Heart right ventricle (tissue), 16 donors: ENCODE data around the gene FREM1. TPM values are rescaled to one million over a fixed set of nuclear protein-coding genes. Genes with fewer than 3 reads are reported as not detected.

Experiments used
- ATAC-seq, 8 donors: fragments of 200-7000 bp; cut with Tn5 transposase; one replicate each; pipeline ENCODE4 v1.9.1; 2020; ENCODE audit warnings: mild to moderate bottlenecking in 8 of 8, moderate library complexity in 8 of 8, moderate number of reproducible peaks in 1 of 8
- DNase-seq, 2 donors: peaks; one replicate each; pipeline ENCODE4 v3.0.0-alpha.2; 2020
- H3K27ac ChIP-seq, 10 donors: fragments of 200-600 bp; sonication (generic) in 2 of 10; one replicate each; pipeline versions ENCODE4 v1.5.0 to v1.8.0; 2020 to 2022; ENCODE audit warnings: mild to moderate bottlenecking in 3 of 10
- H3K27me3 ChIP-seq, 7 donors: fragments of 200-600 bp; one replicate each; pipeline ENCODE4 v1.8.0; 2021 to 2022; ENCODE audit warnings: mild to moderate bottlenecking in 2 of 7
- H3K36me3 ChIP-seq, 9 donors: fragments of 200-600 bp; sonication (generic) in 1 of 9; one replicate each; pipeline versions ENCODE4 v1.5.0 to v1.8.0; 2020 to 2022; ENCODE audit warnings: mild to moderate bottlenecking in 2 of 9
- H3K4me1 ChIP-seq, 9 donors: fragments of 200-600 bp; sonication (generic) in 1 of 9; one replicate each; pipeline versions ENCODE4 v1.5.0 to v1.8.0; 2020 to 2022; ENCODE audit warnings: mild to moderate bottlenecking in 4 of 9
- H3K4me3 ChIP-seq, 10 donors: fragments of 200-600 bp; sonication (generic) in 2 of 10; one replicate each; pipeline versions ENCODE4 v1.5.0 to v1.8.0; 2020 to 2022; ENCODE audit warnings: mild to moderate bottlenecking in 7 of 10, moderate library complexity in 2 of 10
- H3K9me3 ChIP-seq, 11 donors: fragments of 200-600 bp in 10 of 11; sonication (generic) in 2 of 11; one replicate each; pipeline versions ENCODE4 v1.5.0 to v1.8.0; 2013 to 2022; ENCODE audit warnings: mild to moderate bottlenecking in 2 of 11, control low read depth in 1 of 11, moderate library complexity in 1 of 11
- CTCF ChIP-seq, 9 donors: fragments of 200-600 bp; sonication (generic) in 2 of 9; IDR thresholded peaks; one replicate each; pipeline versions ENCODE4 v1.5.0 to v1.8.0; 2021 to 2022; ENCODE audit warnings: antibody characterized with exemption in 9 of 9, mild to moderate bottlenecking in 5 of 9, moderate library complexity in 1 of 9
- WGBS, 2 donors: extraction: QIAGEN DNeasy Blood & Tissue Kit; methylation state at CpG; one replicate each; pipeline ENCODE4 v1.1.7; 2013; ENCODE audit warnings: inconsistent platforms in 1 of 2; 5-methylcytosine and 5-hydroxymethylcytosine counted together
- intact Hi-C, 10 donors: fragments of 100-400 bp; cut with DNase I; formaldehyde crosslinking; loops; one replicate each; pipeline versions ENCODE4 v1.11.1 to v1.14.2; 2022
- polyA plus RNA-seq, 2 donors: library from polyadenylated mRNA; stranded (reverse); fragments of 200-250 nt; gene quantifications; one replicate each; pipeline ENCODE4 v1.2.3, GENCODE V29; 2013
- total RNA-seq, 10 donors: library from RNA; stranded (reverse); fragmentation: NEBNext Ultra II Directional in 3 of 10; extraction: Animal tissue kit (Norgen Biotek cat#: 25700) in 3 of 10; gene quantifications; one replicate each; pipeline versions ENCODE4 v1.2.1 to v1.2.4, GENCODE V29; 2021 to 2023
- donor health status: Arrhythmogenic right ventricular cardiomyopathy.
- donor health status: ischemic (EF 13 %, LVEDD 7.1; RV severe dilation, severe dysfunction).
- donor health status: healthy with polysubstance abuse.
- donor health status: DM: no; HTN: yes; CAD: no.
- donor health status: DM: no; HTN: no; CAD: no.
- donor health status: ischemic (EF 25% LVEDD 6.9; RV normal size, moderate dysfunction).
- donor health status: ischemic (EF 25% LVEDD 5.7; RV mildly dilated, moderate dysfunction).
- donor health status: healthy.
- donor health status: DM: yes; HTN: yes; CAD: no.
- donor health status: Ischemic cardiomyopathy.
- donor health status: ischemic (EF 35%, LVEDD 5.7; RV mildly dilated, moderate dysfunction).
- donor health status: nonischemic (EF 11% LVEDD 7.7; RV severe dilation, severe dysfunction).
- donor health status: DM: yes; HTN: yes; CAD: no.
- donor health status: PGD.
- donor health status: ischemic (EF 29% LVEDD 5.4; RV normal size, mild dysfunction).
- donor health status: nonischemic (EF 23%, LVEDD 6.1; RV moderate dilation, normal function).

The FREM1 gene
- total and polyA plus RNA-seq, 12 donors = 0.59 to 5.9 (median 3.1) TPM

DNA sequence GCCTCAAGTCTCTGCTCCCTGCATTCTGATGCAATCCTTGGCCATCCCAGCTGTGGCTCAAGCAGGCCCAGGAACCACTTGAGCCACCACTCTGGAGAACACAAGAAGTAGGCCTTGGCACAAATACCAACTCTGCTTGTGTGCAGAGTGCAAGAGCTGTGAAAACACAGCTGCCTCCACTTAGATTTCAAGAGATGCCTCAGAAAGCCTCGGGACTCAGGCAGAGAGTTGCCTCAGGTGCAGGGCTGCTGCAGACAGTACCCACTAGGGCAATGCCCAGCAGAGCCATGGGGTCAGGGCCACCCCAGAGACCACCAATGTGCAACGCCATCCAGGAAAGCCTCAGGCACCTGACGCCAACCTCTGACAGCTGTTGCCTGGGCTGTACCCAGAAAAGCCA lies 82.4 kb downstream of the FREM1 start:
- Histone ChIP-seq H3K4me3 (no peak overlapping the region), H3K9me3 (peaks cover 0 to 2% (median 0%) of the 10 kb centered on the region in 11 donors), H3K4me1 (no peaks in the 10 kb centered on the region), H3K27me3 (no peaks in the 10 kb centered on the region), H3K36me3 (peaks cover 0 to 15% (median 0%) of the 10 kb centered on the region in 9 donors), H3K27ac (no peak overlapping the region)
- DNase-seq (no peak), ATAC-seq (peak in 1 of 8 donors; percentile 25)
- 90 to 93% methylated on average over 3 of the region's 3 CpGs for WGBS, 2 donors
- TF ChIP-seq CTCF (IDR thresholded peaks at IDR 0.05) = no peak
- intact Hi-C loops = no loop called here

GRCh38 chr9:14824481-14824880 lies 85.7 kb downstream of the FREM1 start:
- Histone ChIP-seq H3K4me3 (no peak overlapping the region), H3K4me1 (no peaks in the 10 kb centered on the region), H3K27ac (no peak overlapping the region), H3K36me3 (peaks cover 0 to 28% (median 0%) of the 10 kb centered on the region in 9 donors), H3K27me3 (no peaks in the 10 kb centered on the region), H3K9me3 (no peaks in the 10 kb centered on the region)
- DNase-seq = no peak
- intact Hi-C loops = no loop called here
- no peak for ATAC-seq
- TF ChIP-seq CTCF (IDR thresholded peaks at IDR 0.05) = no peak
- 78 to 94% methylated on average over 1 of the region's 1 CpG for WGBS, 2 donors

GRCh38 chr9:14823800-14824199 lies 86.4 kb downstream of the FREM1 start:
- no peak for ATAC-seq
- no peak for TF ChIP-seq CTCF (IDR thresholded peaks at IDR 0.05)
- H3K4me3 ChIP-seq = no peak overlapping the region
- intact Hi-C loops = no loop called here
- no peaks in the 10 kb centered on the region for H3K9me3 ChIP-seq
- 68 to 91% methylated on average over 2 of the region's 2 CpGs for WGBS, 2 donors
- no peak overlapping the region for H3K27ac ChIP-seq
- no peaks in the 10 kb centered on the region for H3K4me1 ChIP-seq
- DNase-seq = no peak
- H3K36me3 ChIP-seq = peaks cover 0 to 32% (median 0%) of the 10 kb centered on the region in 9 donors
- H3K27me3 ChIP-seq = no peaks in the 10 kb centered on the region

GRCh38 chr9:14822666-14823065 lies 87.6 kb downstream of the FREM1 start:
- H3K27ac ChIP-seq = no peak overlapping the region
- TF ChIP-seq CTCF (IDR thresholded peaks at IDR 0.05) = no peak
- H3K36me3 ChIP-seq = peaks cover 0 to 35% (median 0%) of the 10 kb centered on the region in 9 donors
- H3K9me3 ChIP-seq = no peaks in the 10 kb centered on the region
- no peaks in the 10 kb centered on the region for H3K27me3 ChIP-seq
- no peak for DNase-seq
- H3K4me1 ChIP-seq = no peaks in the 10 kb centered on the region
- no peak overlapping the region for H3K4me3 ChIP-seq
- intact Hi-C loops = no loop called here
- ATAC-seq = no peak
- WGBS, 2 donors = 62 to 68% methylated on average over 1 of the region's 1 CpG
